Body of pancreas (tissue), 4 donors: ENCODE measurements around the gene HSD11B2. TPM values are rescaled to one million over a fixed set of nuclear protein-coding genes. Genes with fewer than 3 reads are reported as not detected.

Source experiments
- ATAC-seq: fragments of 150-250 bp; one replicate; pipeline ENCODE4 v1.9.1; 2016
- DNase-seq, 4 donors: peaks; one replicate each; pipeline ENCODE4 v3.0.0-alpha.2; 2019
- H3K27ac ChIP-seq, 4 donors: fragments of 200-600 bp; sonication (generic); 1 replicate in 3 of 4; 2 replicates in 1 of 4; pipeline versions ENCODE4 v1.5.1 to v1.6.1; 2016 to 2019; ENCODE audit warnings: mild to moderate bottlenecking in 1 of 4, mixed read lengths in 1 of 4, moderate library complexity in 1 of 4
- H3K27me3 ChIP-seq, 2 donors: fragments of 200-600 bp; sonication (generic); one replicate each; pipeline ENCODE4 v1.6.0; 2016; ENCODE audit warnings: mild to moderate bottlenecking in 1 of 2
- H3K36me3 ChIP-seq, 2 donors: fragments of 200-600 bp; sonication (generic); replicated peaks in 1 of 2; 2 replicates each; pipeline ENCODE4 v1.5.1; 2016; ENCODE audit warnings: low read depth in 2 of 2; ENCODE audit not compliant: insufficient read depth in 1 of 2
- H3K4me1 ChIP-seq: fragments of 200-600 bp; sonication (generic); one replicate; pipeline ENCODE4 v1.6.0; 2016
- H3K4me3 ChIP-seq, 2 donors: fragments of 200-600 bp; sonication (generic); 1 replicate in 1 of 2; 2 replicates in 1 of 2; pipeline ENCODE4 v1.5.1; 2016 to 2019
- H3K9me3 ChIP-seq, 3 donors: fragments of 200-600 bp; sonication (generic); 1 replicate in 2 of 3; 2 replicates in 1 of 3; pipeline ENCODE4 v1.5.1; 2016
- CTCF ChIP-seq, 7 experiments: fragments of 450-650 bp in 4 of 7; fragments of 200-600 bp in 3 of 7; sonication (generic) in 3 of 7; IDR thresholded peaks; one replicate each; pipeline ENCODE4 v1.5.1; 2016 to 2019; ENCODE audit warnings: antibody characterized with exemption in 7 of 7
- POLR2A ChIP-seq, 3 donors: fragments of 450-650 bp; IDR thresholded peaks; one replicate each; pipeline ENCODE4 v1.6.1; 2016; ENCODE audit warnings: antibody characterized with exemption in 3 of 3, mild to moderate bottlenecking in 2 of 3
- WGBS, 2 donors: methylation state at CpG; one replicate each; pipeline ENCODE4 v1.1.5; 2017; 5-methylcytosine and 5-hydroxymethylcytosine counted together
- intact Hi-C: fragments of 100-400 bp; cut with DNase I; formaldehyde crosslinking; loops from one replicate; pipeline ENCODE4 v1.15.1; 2023
- total RNA-seq, 2 donors: library from RNA; depleted of rRNA; stranded (reverse); fragments of >200 nt; gene quantifications; one replicate each; pipeline ENCODE4 v1.1.0, GENCODE V29; 2016

Gene HSD11B2
- total RNA-seq, 2 donors from 2014 or later = 5.4 to 13.8 TPM

GRCh38 chr16:67456391-67457081 lies 25.6 kb downstream of the HSD11B2 start:
- 14 to 35% methylated on average over 3 to 6 of the region's 6 CpGs for WGBS, 2 donors
- H3K27me3 ChIP-seq = no peaks in the 10 kb centered on the region
- peak; percentile 60 to 84 (median 78) for DNase-seq
- no peak for ATAC-seq
- H3K27ac ChIP-seq = peak overlapping the region; percentile 37 to 94 (median 70)
- peaks cover 0 to 2% of the 10 kb centered on the region in 2 donors for H3K36me3 ChIP-seq
- peaks cover 75% of the 10 kb centered on the region for H3K4me1 ChIP-seq
- H3K9me3 ChIP-seq = no peaks in the 10 kb centered on the region
- no peak overlapping the region for H3K4me3 ChIP-seq
- TF ChIP-seq POLR2A (IDR thresholded peaks at IDR 0.05) (no peak), CTCF (IDR thresholded peaks at IDR 0.05) (peak in 6 of 7 experiments; percentile 18 to 70 (median 51))
- intact Hi-C loops = no loop called here

- no peaks in the 10 kb centered on the region for H3K9me3 ChIP-seq
- no peak for DNase-seq
- intact Hi-C loops = no loop called here
- H3K27ac ChIP-seq = peak overlapping the region; percentile 86 to 96 (median 94)
- H3K27me3 ChIP-seq = no peaks in the 10 kb centered on the region
- no peak for ATAC-seq
- H3K4me1 ChIP-seq = peaks cover 75% of the 10 kb centered on the region
- peaks cover 0 to 2% of the 10 kb centered on the region in 2 donors for H3K36me3 ChIP-seq
- WGBS, 2 donors = 61 to 68% methylated on average over 7 of the region's 7 CpGs
- TF ChIP-seq POLR2A (IDR thresholded peaks at IDR 0.05) (no peak), CTCF (IDR thresholded peaks at IDR 0.05) (no peak)
- H3K4me3 ChIP-seq = no peak overlapping the region
These were observed 26.7 kb downstream of the HSD11B2 start for GRCh38 chr16:67457611-67458010.

- intact Hi-C loops = no loop called here
- WGBS, 2 donors = 76 to 89% methylated on average over 5 to 6 of the region's 6 CpGs
- no peaks in the 10 kb centered on the region for H3K27me3 ChIP-seq
- H3K4me1 ChIP-seq = peaks cover 75% of the 10 kb centered on the region
- TF ChIP-seq CTCF (IDR thresholded peaks at IDR 0.05) (no peak), POLR2A (IDR thresholded peaks at IDR 0.05) (no peak)
- peaks cover 0 to 1% of the 10 kb centered on the region in 2 donors for H3K36me3 ChIP-seq
- no peak for DNase-seq
- H3K4me3 ChIP-seq = no peak overlapping the region
- H3K27ac ChIP-seq = peak overlapping the region; percentile 86 to 96 (median 94)
- H3K9me3 ChIP-seq = no peaks in the 10 kb centered on the region
- no peak for ATAC-seq
These were observed 27.3 kb downstream of the HSD11B2 start for GRCh38 chr16:67458121-67458641.

GRCh38 chr16:67459066-67459860 lies 28.3 kb downstream of the HSD11B2 start:
- Histone ChIP-seq H3K27me3 (no peaks in the 10 kb centered on the region), H3K4me3 (no peak overlapping the region), H3K36me3 (no peaks in the 10 kb centered on the region), H3K27ac (peak overlapping the region; percentile 86 to 96 (median 94)), H3K4me1 (peaks cover 81% of the 10 kb centered on the region), H3K9me3 (no peaks in the 10 kb centered on the region)
- WGBS, 2 donors = 16 to 17% methylated on average over 1 to 7 of the region's 7 CpGs
- ATAC-seq (peak; percentile 86), DNase-seq (peak; percentile 88 to 94 (median 94))
- peak in 2 of 3 donors; percentile 37 to 53 for TF ChIP-seq POLR2A (IDR thresholded peaks at IDR 0.05)
- TF ChIP-seq CTCF (IDR thresholded peaks at IDR 0.05) = no peak
- intact Hi-C loops = no loop called here
